ENCODE data around the gene AQP12B.

- no peak for TF ChIP-seq CTCF (conservative IDR thresholded peaks at IDR 0.05)
- no peak for TF ChIP-seq ZFX (IDR thresholded peaks at IDR 0.05)
Observed at GRCh38 chr2:240631548-240632305, 51.0 kb downstream of the AQP12B start.
